Mesenchymal stem cell (in vitro differentiated cells and primary cell): ENCODE results near the gene TFPI2.

Source experiments
- DNase-seq: peaks from one replicate; pipeline ENCODE4 v3.0.0-alpha.2; 2013
- H2AFZ ChIP-seq: one replicate; pipeline ENCODE4 v1.6.1; 2013; ENCODE audit warnings: low read depth, mild to moderate bottlenecking, control low read depth, inconsistent platforms, low read length, moderate library complexity
- H2AK5ac ChIP-seq: 2 replicates; pipeline ENCODE4 v1.6.1; 2013; ENCODE audit warnings: low read length, moderate library complexity, mild to moderate bottlenecking, inconsistent platforms; ENCODE audit not compliant: severe bottlenecking
- H2BK120ac ChIP-seq: one replicate; pipeline ENCODE4 v1.6.1; 2013; ENCODE audit warnings: low read depth, mild to moderate bottlenecking, inconsistent platforms, low read length, moderate library complexity
- H2BK12ac ChIP-seq, 2 experiments: one replicate each; pipeline ENCODE4 v1.6.1; 2013; ENCODE audit warnings: inconsistent platforms in 2 of 2, low read length in 2 of 2, mild to moderate bottlenecking in 2 of 2, moderate library complexity in 2 of 2, control low read depth in 1 of 2
- H2BK15ac ChIP-seq: one replicate; pipeline ENCODE4 v1.6.1; 2013; ENCODE audit warnings: mild to moderate bottlenecking, low read depth, inconsistent platforms; ENCODE audit not compliant: poor library complexity, severe bottlenecking
- H2BK5ac ChIP-seq: 2 replicates; pipeline ENCODE4 v1.6.1; 2013; ENCODE audit warnings: low read depth, mild to moderate bottlenecking, low read length, control low read depth, inconsistent platforms; ENCODE audit not compliant: poor library complexity, severe bottlenecking
- H3K14ac ChIP-seq, 2 experiments: one replicate each; pipeline ENCODE4 v1.6.1; 2013; ENCODE audit warnings: inconsistent platforms in 2 of 2, low read length in 2 of 2, control low read depth in 1 of 2, mild to moderate bottlenecking in 1 of 2, moderate library complexity in 1 of 2
- H3K18ac ChIP-seq, 2 experiments: one replicate each; pipeline ENCODE4 v1.6.1; 2013; ENCODE audit warnings: inconsistent platforms in 2 of 2, low read length in 2 of 2, control low read depth in 1 of 2, low read depth in 1 of 2, mild to moderate bottlenecking in 1 of 2
- H3K23ac ChIP-seq, 2 experiments: one replicate each; pipeline ENCODE4 v1.6.1; 2013; ENCODE audit warnings: inconsistent platforms in 2 of 2, low read length in 2 of 2, mild to moderate bottlenecking in 2 of 2, moderate library complexity in 2 of 2, control low read depth in 1 of 2
- H3K27ac ChIP-seq: 2 replicates; pipeline ENCODE4 v1.5.1; 2013; ENCODE audit warnings: mild to moderate bottlenecking, moderate library complexity, low read length, control low read depth, inconsistent platforms; ENCODE audit not compliant: poor library complexity, severe bottlenecking
- H3K27me3 ChIP-seq, 2 experiments: 2 replicates each; pipeline versions ENCODE4 v1.6.1 to v1.7.0; 2013; ENCODE audit warnings: low read length in 2 of 2, mild to moderate bottlenecking in 2 of 2, moderate library complexity in 2 of 2, control low read depth in 1 of 2, inconsistent platforms in 1 of 2; ENCODE audit not compliant: control insufficient read depth in 1 of 2, insufficient read depth in 1 of 2
- H3K36me3 ChIP-seq, 2 experiments: 2 replicates each; pipeline versions ENCODE4 v1.6.1 to v1.7.0; 2013; ENCODE audit warnings: low read length in 2 of 2, control low read depth in 1 of 2, inconsistent platforms in 1 of 2, low read depth in 1 of 2, mild to moderate bottlenecking in 1 of 2; ENCODE audit not compliant: insufficient read depth in 2 of 2, control insufficient read depth in 1 of 2
- H3K4ac ChIP-seq, 2 experiments: one replicate each; pipeline ENCODE4 v1.6.1; 2013; ENCODE audit warnings: inconsistent platforms in 2 of 2, low read length in 2 of 2, mild to moderate bottlenecking in 2 of 2, moderate library complexity in 2 of 2, control low read depth in 1 of 2, low read depth in 1 of 2
- H3K4me1 ChIP-seq: 2 replicates; pipeline ENCODE4 v1.6.1; 2013; ENCODE audit warnings: low read depth, low read length, control low read depth; ENCODE audit not compliant: control insufficient read depth, insufficient read depth
- H3K4me2 ChIP-seq: 2 replicates; pipeline ENCODE4 v1.6.1; 2013; ENCODE audit warnings: low read length, mild to moderate bottlenecking, inconsistent platforms; ENCODE audit not compliant: poor library complexity, severe bottlenecking
- H3K4me3 ChIP-seq, 2 experiments: 2 replicates each; pipeline versions ENCODE4 v1.5.1 to v1.7.0; 2013; ENCODE audit warnings: low read length in 2 of 2, mild to moderate bottlenecking in 2 of 2, control low read depth in 1 of 2, low read depth in 1 of 2; ENCODE audit not compliant: insufficient read depth in 1 of 2
- H3K79me1 ChIP-seq: replicated peaks from 2 replicates; pipeline ENCODE4 v1.6.1; 2013; ENCODE audit warnings: mild to moderate bottlenecking, control low read depth, low read length, inconsistent platforms; ENCODE audit not compliant: poor library complexity, severe bottlenecking
- H3K9ac ChIP-seq: 2 replicates; pipeline ENCODE4 v1.7.0; 2013; ENCODE audit warnings: mild to moderate bottlenecking, low read length, moderate library complexity
- H3K9me3 ChIP-seq: 2 replicates; pipeline ENCODE4 v1.7.0; 2013; ENCODE audit warnings: mild to moderate bottlenecking, low read length; ENCODE audit not compliant: control insufficient read depth
- H4K8ac ChIP-seq: one replicate; pipeline ENCODE4 v1.6.1; 2013; ENCODE audit warnings: inconsistent platforms, mild to moderate bottlenecking, low read length, moderate library complexity
- H4K91ac ChIP-seq: one replicate; pipeline ENCODE4 v1.6.1; 2013; ENCODE audit warnings: mild to moderate bottlenecking, low read length, inconsistent platforms
- WGBS: methylation state at CpG from one replicate; pipeline ENCODE4 v1.1.7; 2013; ENCODE audit warnings: mixed read lengths; 5-methylcytosine and 5-hydroxymethylcytosine counted together

The TFPI2 gene

GRCh38 chr7:93910076-93910994 lies 19.8 kb upstream of the TFPI2 start:
- peak; percentile 58 for DNase-seq
- Histone ChIP-seq H2AK5ac (no peak overlapping the region), H2BK12ac (no peak overlapping the region), H2BK15ac (no peak overlapping the region), H3K4ac (no peak overlapping the region), H2AFZ (no peak overlapping the region), H3K27ac (no peak overlapping the region), H3K9me3 (no peaks in the 10 kb centered on the region), H3K4me1 (no peaks in the 10 kb centered on the region), H3K4me2 (no peak overlapping the region), H3K79me1 (no peaks in the 10 kb centered on the region), H3K18ac (no peak overlapping the region), H3K23ac (no peak overlapping the region), H3K14ac (no peak overlapping the region), H2BK5ac (no peak overlapping the region), H4K91ac (no peak overlapping the region), H3K27me3 (no peaks in the 10 kb centered on the region), H3K36me3 (no peaks in the 10 kb centered on the region), H3K9ac (peak overlapping the region; percentile 65), H2BK120ac (no peak overlapping the region), H3K4me3 (no peak overlapping the region), H4K8ac (no peak overlapping the region)
- no CpG with 5 or more reads among the region's 3 CpGs for WGBS

- no peaks in the 10 kb centered on the region for H3K36me3 ChIP-seq
- no peak within 1 kb of the TSS for H3K4ac ChIP-seq
- no peak within 1 kb of the TSS for H2BK5ac ChIP-seq
- H2AFZ ChIP-seq = no peak within 1 kb of the TSS
- no peak within 1 kb of the TSS for H3K23ac ChIP-seq
- no peaks in the 10 kb centered on the region for H3K27me3 ChIP-seq
- no peak within 1 kb of the TSS for H3K18ac ChIP-seq
- no peaks in the 10 kb centered on the region for H3K79me1 ChIP-seq
- H2BK15ac ChIP-seq = no peak within 1 kb of the TSS
- no peak within 1 kb of the TSS for H2BK120ac ChIP-seq
- no peaks in the 10 kb centered on the region for H3K4me1 ChIP-seq
- no peaks in the 10 kb centered on the region for H3K9me3 ChIP-seq
- H2AK5ac ChIP-seq = no peak within 1 kb of the TSS
- DNase-seq = no peak
- 78% methylated on average over 1 of the region's 3 CpGs for WGBS
- no peak within 1 kb of the TSS for H4K91ac ChIP-seq
- no peak within 1 kb of the TSS for H3K9ac ChIP-seq
- no peak within 1 kb of the TSS for H3K4me3 ChIP-seq
- no peak within 1 kb of the TSS for H4K8ac ChIP-seq
- H2BK12ac ChIP-seq = no peak within 1 kb of the TSS
- no peak within 1 kb of the TSS for H3K4me2 ChIP-seq
- no peak within 1 kb of the TSS for H3K14ac ChIP-seq
- no peak within 1 kb of the TSS for H3K27ac ChIP-seq
These were observed 15.7 kb upstream of the TFPI2 start, which contains the start of gene GNGT1 for GRCh38 chr7:93906267-93906666. Gene GNGT1 (plus strand): TSS chr7:93906567. CDS start chr7:93906747, 180 bp downstream.

GRCh38 chr7:93902777-93903423 lies 12.3 kb upstream of the TFPI2 start:
- Histone ChIP-seq H3K18ac (no peak overlapping the region), H2BK5ac (no peak overlapping the region), H2BK120ac (no peak overlapping the region), H3K79me1 (no peaks in the 10 kb centered on the region), H3K4me1 (no peaks in the 10 kb centered on the region), H4K8ac (no peak overlapping the region), H2BK15ac (no peak overlapping the region), H3K23ac (no peak overlapping the region), H2AFZ (no peak overlapping the region), H2AK5ac (peak overlapping the region; percentile 21), H3K36me3 (no peaks in the 10 kb centered on the region), H3K27me3 (no peaks in the 10 kb centered on the region), H3K4me2 (no peak overlapping the region), H3K27ac (no peak overlapping the region), H3K9ac (no peak overlapping the region), H3K4ac (no peak overlapping the region), H4K91ac (no peak overlapping the region), H3K4me3 (no peak overlapping the region), H3K9me3 (no peaks in the 10 kb centered on the region), H3K14ac (no peak overlapping the region), H2BK12ac (peak overlapping the region in 1 of 2 experiments; percentile 39)
- no CpG with 5 or more reads among the region's 1 CpG for WGBS
- DNase-seq = peak; percentile 63

- H3K4ac ChIP-seq = no peak overlapping the region
- H2AK5ac ChIP-seq = no peak overlapping the region
- no peak overlapping the region for H3K9ac ChIP-seq
- no peaks in the 10 kb centered on the region for H3K79me1 ChIP-seq
- H3K14ac ChIP-seq = no peak overlapping the region
- H3K4me3 ChIP-seq = no peak overlapping the region
- H3K27me3 ChIP-seq = no peaks in the 10 kb centered on the region
- H3K4me1 ChIP-seq = no peaks in the 10 kb centered on the region
- H3K9me3 ChIP-seq = no peaks in the 10 kb centered on the region
- no peak overlapping the region for H2BK120ac ChIP-seq
- no peaks in the 10 kb centered on the region for H3K36me3 ChIP-seq
- H3K18ac ChIP-seq = no peak overlapping the region
- H4K91ac ChIP-seq = no peak overlapping the region
- 82% methylated on average over 2 of the region's 2 CpGs for WGBS
- H3K4me2 ChIP-seq = no peak overlapping the region
- no peak overlapping the region for H2BK12ac ChIP-seq
- no peak overlapping the region for H2BK5ac ChIP-seq
- H4K8ac ChIP-seq = no peak overlapping the region
- no peak overlapping the region for H2AFZ ChIP-seq
- no peak overlapping the region for H3K23ac ChIP-seq
- DNase-seq = no peak
- no peak overlapping the region for H2BK15ac ChIP-seq
- H3K27ac ChIP-seq = no peak overlapping the region
These were observed 7.1 kb upstream of the TFPI2 start for GRCh38 chr7:93897680-93898079.
